GM23338 (cell line): ENCODE measurements around the gene DPYD. TPM values are rescaled to one million over a fixed set of nuclear protein-coding genes. Genes with fewer than 3 reads are reported as not detected.

Experiments
- ATAC-seq: fragments of 200-7000 bp; cut with Tn5 transposase; 3 replicates; pipeline ENCODE4 v1.9.1; 2020
- DNase-seq: peaks from one replicate; pipeline ENCODE4 v3.0.0-alpha.2; 2015; ENCODE audit warnings: low spot score
- H2AFZ ChIP-seq: fragments of 200-600 bp; sonication (generic); 2 replicates; pipeline ENCODE4 v1.8.0; 2016; ENCODE audit warnings: antibody characterized with exemption, mild to moderate bottlenecking, moderate library complexity
- H3F3A ChIP-seq: fragments of 200-600 bp; sonication (generic); replicated peaks from 2 replicates; pipeline ENCODE4 v1.8.0; 2017; ENCODE audit warnings: antibody characterized with exemption, mixed run types, low read depth
- H3K27ac ChIP-seq: fragments of 200-600 bp; sonication (generic); 2 replicates; pipeline ENCODE4 v1.6.1; 2016; ENCODE audit warnings: low read depth
- H3K27me3 ChIP-seq: fragments of 200-600 bp; sonication (generic); 2 replicates; pipeline ENCODE4 v1.8.0; 2016; ENCODE audit warnings: mild to moderate bottlenecking, mixed run types, moderate library complexity; ENCODE audit not compliant: insufficient read depth
- H3K36me3 ChIP-seq: fragments of 200-600 bp; sonication (generic); 2 replicates; pipeline ENCODE4 v1.8.0; 2016; ENCODE audit warnings: mild to moderate bottlenecking; ENCODE audit not compliant: insufficient read depth
- H3K4me1 ChIP-seq: fragments of 200-600 bp; sonication (generic); 2 replicates; pipeline ENCODE4 v1.8.0; 2016; ENCODE audit warnings: mild to moderate bottlenecking, moderate library complexity; ENCODE audit not compliant: insufficient read depth
- H3K4me2 ChIP-seq: fragments of 200-600 bp; sonication (generic); 2 replicates; pipeline ENCODE4 v1.7.1; 2017; ENCODE audit warnings: mixed run types
- H3K4me3 ChIP-seq: fragments of 200-600 bp; sonication (generic); 2 replicates; pipeline ENCODE4 v1.6.1; 2016; ENCODE audit warnings: mixed run types
- H3K79me2 ChIP-seq: fragments of 200-600 bp; sonication (generic); replicated peaks from 2 replicates; pipeline ENCODE4 v1.8.0; 2017; ENCODE audit warnings: mild to moderate bottlenecking; ENCODE audit not compliant: insufficient read depth
- H3K9me2 ChIP-seq: fragments of 200-600 bp; sonication (generic); 2 replicates; pipeline ENCODE4 v1.8.0; 2017; ENCODE audit not compliant: insufficient read depth
- H4K20me1 ChIP-seq: fragments of 200-600 bp; sonication (generic); replicated peaks from 2 replicates; pipeline ENCODE4 v1.8.0; 2017; ENCODE audit warnings: mild to moderate bottlenecking; ENCODE audit not compliant: insufficient read depth
- H3K27ac Mint-ChIP-seq: 2 replicates; pipeline ENCODE4 v1.8.0; 2020; ENCODE audit warnings: inconsistent platforms, mild to moderate bottlenecking, moderate library complexity, mixed read lengths
- H3K27me3 Mint-ChIP-seq: 3 replicates; pipeline ENCODE4 v1.8.0; 2022; ENCODE audit warnings: low read depth, mild to moderate bottlenecking, moderate library complexity, mixed read lengths, inconsistent platforms; ENCODE audit not compliant: insufficient read depth, poor library complexity
- H3K36me3 Mint-ChIP-seq: 3 replicates; pipeline ENCODE4 v1.8.0; 2021; ENCODE audit warnings: low read depth, mild to moderate bottlenecking, inconsistent platforms, moderate library complexity, mixed read lengths
- H3K4me1 Mint-ChIP-seq: 3 replicates; pipeline ENCODE4 v1.8.0; 2020; ENCODE audit warnings: mild to moderate bottlenecking, inconsistent platforms, mixed read lengths
- H3K4me3 Mint-ChIP-seq: 3 replicates; pipeline ENCODE4 v1.8.0; 2021; ENCODE audit warnings: moderate library complexity, mild to moderate bottlenecking, inconsistent platforms, mixed read lengths
- H3K9me3 Mint-ChIP-seq: 3 replicates; pipeline ENCODE4 v1.8.0; 2020; ENCODE audit warnings: moderate library complexity, mild to moderate bottlenecking, inconsistent platforms, mixed read lengths
- CREB1 ChIP-seq: fragments of 250-450 bp; sonication (Bioruptor Pico); IDR thresholded peaks from 2 replicates; pipeline ENCODE4 v1.5.0; 2020; ENCODE audit warnings: low read depth, mild to moderate bottlenecking, moderate library complexity
- EZH2 ChIP-seq: fragments of 200-600 bp; sonication (generic); IDR thresholded peaks from one replicate; pipeline ENCODE4 v1.8.0; 2017; ENCODE audit warnings: antibody characterized with exemption, mild to moderate bottlenecking, low read depth; ENCODE audit not compliant: unreplicated experiment
- JUNB ChIP-seq: IDR thresholded peaks from one replicate; pipeline ENCODE4 v1.6.1; 2016; ENCODE audit warnings: antibody characterized with exemption; ENCODE audit not compliant: unreplicated experiment
- POLR2AphosphoS5 ChIP-seq: IDR thresholded peaks from 2 replicates; pipeline ENCODE4 v1.6.1; 2016; ENCODE audit warnings: antibody characterized with exemption, low read depth
- REST ChIP-seq: IDR thresholded peaks from one replicate; pipeline ENCODE4 v1.6.1; 2018; ENCODE audit warnings: antibody characterized with exemption; ENCODE audit not compliant: unreplicated experiment
- STAT1 ChIP-seq: IDR thresholded peaks from one replicate; pipeline ENCODE4 v1.6.1; 2016; ENCODE audit warnings: antibody characterized with exemption; ENCODE audit not compliant: unreplicated experiment
- ZNF114 ChIP-seq: fragments of 250-450 bp; sonication (Bioruptor Pico); IDR thresholded peaks from 2 replicates; pipeline ENCODE4 v1.5.0; 2020; ENCODE audit warnings: mild to moderate bottlenecking, moderate library complexity
- ZNF331 ChIP-seq: fragments of 250-450 bp; sonication (Bioruptor Pico); IDR thresholded peaks from 2 replicates; pipeline ENCODE4 v1.5.0; 2020; ENCODE audit warnings: low read depth, mild to moderate bottlenecking, moderate library complexity
- polyA plus RNA-seq: library from polyadenylated mRNA; unstranded; fragments of >200 nt; fragmentation: Nextera tagmentation; extraction: Ambion mirVana; gene quantifications from 2 replicates; pipeline ENCODE4 v1.2.1, GENCODE V29; 2016
- total RNA-seq: library from RNA; depleted of rRNA; stranded (reverse); fragments of >200 nt; shearing (Covaris generic); gene quantifications from 2 replicates; pipeline ENCODE4 v1.2.3, GENCODE V29; 2014
- TF ChIP-seq, protein P1 (sequence below): fragments of 250-450 bp; sonication (Bioruptor Pico); IDR thresholded peaks from 2 replicates; pipeline ENCODE4 v1.5.0; 2020; ENCODE audit warnings: mild to moderate bottlenecking, moderate library complexity
- TF ChIP-seq, protein P2 (sequence below): IDR thresholded peaks from 2 replicates; pipeline ENCODE4 v1.6.1; 2016; ENCODE audit warnings: antibody characterized with exemption
- TF ChIP-seq, protein P3 (sequence below), 2 experiments: fragments of 200-600 bp in 1 of 2; sonication (generic) in 1 of 2; conservative IDR thresholded peaks; 2 replicates each; pipeline versions ENCODE4 v1.5.1 to v1.6.1; 2016 to 2017; ENCODE audit warnings: antibody characterized with exemption in 2 of 2, low read depth in 2 of 2, mild to moderate bottlenecking in 2 of 2, moderate library complexity in 1 of 2

DPYD gene
- total and polyA plus RNA-seq, 2 experiments from 2014 or later, result 0.50 to 1.6 TPM

DNA sequence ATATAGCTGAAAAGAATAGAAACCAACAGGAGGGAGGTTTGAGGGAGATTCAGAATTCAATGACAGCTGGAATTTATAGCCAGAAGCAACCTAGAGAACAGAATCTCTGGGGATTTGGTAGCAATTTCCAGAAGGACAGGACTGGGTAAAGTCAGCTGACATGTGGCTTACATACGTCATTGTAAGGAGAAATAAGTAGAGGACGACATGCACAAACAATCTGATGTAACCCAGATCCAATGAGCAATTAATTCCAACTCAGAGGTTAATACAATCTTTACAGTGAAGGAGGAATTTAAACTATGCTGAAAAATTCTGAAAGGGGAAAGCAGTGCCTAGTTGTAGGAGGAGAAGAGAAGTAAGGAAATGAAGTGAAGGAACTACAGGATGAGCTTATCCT lies 815.3 kb downstream of the DPYD start (continued):
- TF ChIP-seq, protein P1, sequence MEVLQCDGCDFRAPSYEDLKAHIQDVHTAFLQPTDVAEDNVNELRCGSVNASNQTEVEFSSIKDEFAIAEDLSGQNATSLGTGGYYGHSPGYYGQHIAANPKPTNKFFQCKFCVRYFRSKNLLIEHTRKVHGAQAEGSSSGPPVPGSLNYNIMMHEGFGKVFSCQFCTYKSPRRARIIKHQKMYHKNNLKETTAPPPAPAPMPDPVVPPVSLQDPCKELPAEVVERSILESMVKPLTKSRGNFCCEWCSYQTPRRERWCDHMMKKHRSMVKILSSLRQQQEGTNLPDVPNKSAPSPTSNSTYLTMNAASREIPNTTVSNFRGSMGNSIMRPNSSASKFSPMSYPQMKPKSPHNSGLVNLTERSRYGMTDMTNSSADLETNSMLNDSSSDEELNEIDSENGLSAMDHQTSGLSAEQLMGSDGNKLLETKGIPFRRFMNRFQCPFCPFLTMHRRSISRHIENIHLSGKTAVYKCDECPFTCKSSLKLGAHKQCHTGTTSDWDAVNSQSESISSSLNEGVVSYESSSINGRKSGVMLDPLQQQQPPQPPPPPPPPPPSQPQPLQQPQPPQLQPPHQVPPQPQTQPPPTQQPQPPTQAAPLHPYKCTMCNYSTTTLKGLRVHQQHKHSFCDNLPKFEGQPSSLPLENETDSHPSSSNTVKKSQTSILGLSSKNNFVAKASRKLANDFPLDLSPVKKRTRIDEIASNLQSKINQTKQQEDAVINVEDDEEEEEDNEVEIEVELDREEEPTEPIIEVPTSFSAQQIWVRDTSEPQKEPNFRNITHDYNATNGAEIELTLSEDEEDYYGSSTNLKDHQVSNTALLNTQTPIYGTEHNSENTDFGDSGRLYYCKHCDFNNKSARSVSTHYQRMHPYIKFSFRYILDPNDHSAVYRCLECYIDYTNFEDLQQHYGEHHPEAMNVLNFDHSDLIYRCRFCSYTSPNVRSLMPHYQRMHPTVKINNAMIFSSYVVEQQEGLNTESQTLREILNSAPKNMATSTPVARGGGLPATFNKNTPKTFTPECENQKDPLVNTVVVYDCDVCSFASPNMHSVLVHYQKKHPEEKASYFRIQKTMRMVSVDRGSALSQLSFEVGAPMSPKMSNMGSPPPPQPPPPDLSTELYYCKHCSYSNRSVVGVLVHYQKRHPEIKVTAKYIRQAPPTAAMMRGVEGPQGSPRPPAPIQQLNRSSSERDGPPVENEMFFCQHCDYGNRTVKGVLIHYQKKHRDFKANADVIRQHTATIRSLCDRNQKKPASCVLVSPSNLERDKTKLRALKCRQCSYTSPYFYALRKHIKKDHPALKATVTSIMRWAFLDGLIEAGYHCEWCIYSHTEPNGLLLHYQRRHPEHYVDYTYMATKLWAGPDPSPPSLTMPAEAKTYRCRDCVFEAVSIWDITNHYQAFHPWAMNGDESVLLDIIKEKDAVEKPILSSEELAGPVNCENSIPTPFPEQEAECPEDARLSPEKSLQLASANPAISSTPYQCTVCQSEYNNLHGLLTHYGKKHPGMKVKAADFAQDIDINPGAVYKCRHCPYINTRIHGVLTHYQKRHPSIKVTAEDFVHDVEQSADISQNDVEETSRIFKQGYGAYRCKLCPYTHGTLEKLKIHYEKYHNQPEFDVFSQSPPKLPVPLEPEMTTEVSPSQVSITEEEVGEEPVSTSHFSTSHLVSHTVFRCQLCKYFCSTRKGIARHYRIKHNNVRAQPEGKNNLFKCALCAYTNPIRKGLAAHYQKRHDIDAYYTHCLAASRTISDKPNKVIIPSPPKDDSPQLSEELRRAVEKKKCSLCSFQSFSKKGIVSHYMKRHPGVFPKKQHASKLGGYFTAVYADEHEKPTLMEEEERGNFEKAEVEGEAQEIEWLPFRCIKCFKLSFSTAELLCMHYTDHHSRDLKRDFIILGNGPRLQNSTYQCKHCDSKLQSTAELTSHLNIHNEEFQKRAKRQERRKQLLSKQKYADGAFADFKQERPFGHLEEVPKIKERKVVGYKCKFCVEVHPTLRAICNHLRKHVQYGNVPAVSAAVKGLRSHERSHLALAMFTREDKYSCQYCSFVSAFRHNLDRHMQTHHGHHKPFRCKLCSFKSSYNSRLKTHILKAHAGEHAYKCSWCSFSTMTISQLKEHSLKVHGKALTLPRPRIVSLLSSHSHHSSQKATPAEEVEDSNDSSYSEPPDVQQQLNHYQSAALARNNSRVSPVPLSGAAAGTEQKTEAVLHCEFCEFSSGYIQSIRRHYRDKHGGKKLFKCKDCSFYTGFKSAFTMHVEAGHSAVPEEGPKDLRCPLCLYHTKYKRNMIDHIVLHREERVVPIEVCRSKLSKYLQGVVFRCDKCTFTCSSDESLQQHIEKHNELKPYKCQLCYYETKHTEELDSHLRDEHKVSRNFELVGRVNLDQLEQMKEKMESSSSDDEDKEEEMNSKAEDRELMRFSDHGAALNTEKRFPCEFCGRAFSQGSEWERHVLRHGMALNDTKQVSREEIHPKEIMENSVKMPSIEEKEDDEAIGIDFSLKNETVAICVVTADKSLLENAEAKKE (CRISPR knock-in tag), result no peak
- TF ChIP-seq EZH2 (no peak), ZNF114 (no peak), POLR2AphosphoS5 (no peak)
- TF ChIP-seq, protein P2, sequence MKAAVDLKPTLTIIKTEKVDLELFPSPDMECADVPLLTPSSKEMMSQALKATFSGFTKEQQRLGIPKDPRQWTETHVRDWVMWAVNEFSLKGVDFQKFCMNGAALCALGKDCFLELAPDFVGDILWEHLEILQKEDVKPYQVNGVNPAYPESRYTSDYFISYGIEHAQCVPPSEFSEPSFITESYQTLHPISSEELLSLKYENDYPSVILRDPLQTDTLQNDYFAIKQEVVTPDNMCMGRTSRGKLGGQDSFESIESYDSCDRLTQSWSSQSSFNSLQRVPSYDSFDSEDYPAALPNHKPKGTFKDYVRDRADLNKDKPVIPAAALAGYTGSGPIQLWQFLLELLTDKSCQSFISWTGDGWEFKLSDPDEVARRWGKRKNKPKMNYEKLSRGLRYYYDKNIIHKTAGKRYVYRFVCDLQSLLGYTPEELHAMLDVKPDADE, result no peak

- Mint-ChIP-seq H3K9me3 (peaks cover 2% of the 10 kb centered on the region; the same call in 2 of the 3 replicates), H3K27me3 (no peaks in the 10 kb centered on the region), H3K4me3 (no peak overlapping the region), H3K36me3 (no peaks in the 10 kb centered on the region; the same call in 2 of the 3 replicates), H3K27ac (no peak overlapping the region), H3K4me1 (peaks cover 11% of the 10 kb centered on the region)
- H3K4me1 ChIP-seq, result no peaks in the 10 kb centered on the region
- no peaks in the 10 kb centered on the region for H3K9me2 ChIP-seq
- no peaks in the 10 kb centered on the region for H4K20me1 ChIP-seq
- no peak overlapping the region for H3K27ac ChIP-seq
- no peak for DNase-seq
- H3K36me3 ChIP-seq, result no peaks in the 10 kb centered on the region
- H3K27me3 ChIP-seq, result no peaks in the 10 kb centered on the region
- H3K4me3 ChIP-seq, result no peak overlapping the region
- ATAC-seq, result no peak
- peak overlapping the region; percentile 45; the same call in 1 of the 2 replicates for H2AFZ ChIP-seq
- no peaks in the 10 kb centered on the region for H3K79me2 ChIP-seq
- no peaks in the 10 kb centered on the region for H3F3A ChIP-seq
- H3K4me2 ChIP-seq, result no peak overlapping the region
- TF ChIP-seq REST (no peak), CREB1 (CRISPR knock-in tag) (no peak), JUNB (no peak), ZNF331 (no peak), EZH2 (no peak), STAT1 (no peak), ZNF114 (no peak), POLR2AphosphoS5 (no peak)
- TF ChIP-seq, protein P2, result no peak
- TF ChIP-seq, protein P3, sequence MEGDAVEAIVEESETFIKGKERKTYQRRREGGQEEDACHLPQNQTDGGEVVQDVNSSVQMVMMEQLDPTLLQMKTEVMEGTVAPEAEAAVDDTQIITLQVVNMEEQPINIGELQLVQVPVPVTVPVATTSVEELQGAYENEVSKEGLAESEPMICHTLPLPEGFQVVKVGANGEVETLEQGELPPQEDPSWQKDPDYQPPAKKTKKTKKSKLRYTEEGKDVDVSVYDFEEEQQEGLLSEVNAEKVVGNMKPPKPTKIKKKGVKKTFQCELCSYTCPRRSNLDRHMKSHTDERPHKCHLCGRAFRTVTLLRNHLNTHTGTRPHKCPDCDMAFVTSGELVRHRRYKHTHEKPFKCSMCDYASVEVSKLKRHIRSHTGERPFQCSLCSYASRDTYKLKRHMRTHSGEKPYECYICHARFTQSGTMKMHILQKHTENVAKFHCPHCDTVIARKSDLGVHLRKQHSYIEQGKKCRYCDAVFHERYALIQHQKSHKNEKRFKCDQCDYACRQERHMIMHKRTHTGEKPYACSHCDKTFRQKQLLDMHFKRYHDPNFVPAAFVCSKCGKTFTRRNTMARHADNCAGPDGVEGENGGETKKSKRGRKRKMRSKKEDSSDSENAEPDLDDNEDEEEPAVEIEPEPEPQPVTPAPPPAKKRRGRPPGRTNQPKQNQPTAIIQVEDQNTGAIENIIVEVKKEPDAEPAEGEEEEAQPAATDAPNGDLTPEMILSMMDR (conservative IDR thresholded peaks at IDR 0.05; ENCODE audit: low read depth in 2 of 2), result no peak
Measured at GRCh38 chr1:97101509-97101908, 819.3 kb downstream of the DPYD start.
